ENCODE measurements around the gene COL6A1.

The COL6A1 gene

GRCh38 chr21:45937721-45938452, 43.7 kb upstream of the COL6A1 start:
- DNase-seq (ENCODE audit: low read depth), result no peak
- no peak overlapping the region for H3K4me3 ChIP-seq (ENCODE audit: control insufficient read depth, low read depth, low read length)
- no peak for TF ChIP-seq CTCF (conservative IDR thresholded peaks at IDR 0.05; ENCODE audit: control insufficient read depth, insufficient read depth, low read depth, low read length)

GRCh38 chr21:45938453-45938755, 43.2 kb upstream of the COL6A1 start:
- DNase-seq (ENCODE audit: low read depth), result no peak
- TF ChIP-seq CTCF (conservative IDR thresholded peaks at IDR 0.05; ENCODE audit: control insufficient read depth, insufficient read depth, low read depth, low read length), result no peak

GRCh38 chr21:45938811-45939520, 42.6 kb upstream of the COL6A1 start:
- TF ChIP-seq CTCF (conservative IDR thresholded peaks at IDR 0.05; ENCODE audit: control insufficient read depth, insufficient read depth, low read depth, low read length), result no peak
- DNase-seq (ENCODE audit: low read depth), result no peak
- no peak overlapping the region for H3K4me3 ChIP-seq (ENCODE audit: control insufficient read depth, low read depth, low read length)

More at GRCh38 chr21:45938453-45938755, 43.2 kb upstream of the COL6A1 start:
- H3K4me3 ChIP-seq (ENCODE audit: control insufficient read depth, low read depth, low read length), result no peak overlapping the region

GRCh38 chr21:45939521-45940045, 42.0 kb upstream of the COL6A1 start:
- no peak overlapping the region for H3K4me3 ChIP-seq (ENCODE audit: control insufficient read depth, low read depth, low read length)
- TF ChIP-seq CTCF (conservative IDR thresholded peaks at IDR 0.05; ENCODE audit: control insufficient read depth, insufficient read depth, low read depth, low read length), result no peak
- DNase-seq (ENCODE audit: low read depth), result no peak

GRCh38 chr21:45940091-45940490, 41.5 kb upstream of the COL6A1 start:
- DNase-seq (ENCODE audit: low read depth), result no peak
- no peak overlapping the region for H3K4me3 ChIP-seq (ENCODE audit: control insufficient read depth, low read depth, low read length)
- no peak for TF ChIP-seq CTCF (conservative IDR thresholded peaks at IDR 0.05; ENCODE audit: control insufficient read depth, insufficient read depth, low read depth, low read length)

GRCh38 chr21:45940621-45941337, 40.8 kb upstream of the COL6A1 start:
- no peak for DNase-seq (ENCODE audit: low read depth)
- no peak for TF ChIP-seq CTCF (conservative IDR thresholded peaks at IDR 0.05; ENCODE audit: control insufficient read depth, insufficient read depth, low read depth, low read length)
- no peak overlapping the region for H3K4me3 ChIP-seq (ENCODE audit: control insufficient read depth, low read depth, low read length)

Measured in fibroblast of mammary gland (primary cell).